Tibial artery (tissue), 4 donors: ENCODE results near the gene GALK2.

ENCODE experiments used
- DNase-seq, 2 donors: peaks; one replicate each; pipeline ENCODE4 v3.0.0-alpha.2; 2019
- H3K27ac ChIP-seq, 2 donors: fragments of 200-600 bp; sonication (generic) in 1 of 2; 1 replicate in 1 of 2; 2 replicates in 1 of 2; pipeline ENCODE4 v1.5.1; 2018 to 2019; ENCODE audit warnings: mild to moderate bottlenecking in 1 of 2
- H3K27me3 ChIP-seq, 2 donors: fragments of 200-600 bp; sonication (generic) in 1 of 2; one replicate each; pipeline versions ENCODE4 v1.5.1 to v1.6.0; 2016 to 2019
- H3K36me3 ChIP-seq, 3 donors: fragments of 200-600 bp; sonication (generic) in 2 of 3; one replicate each; pipeline ENCODE4 v1.5.1; 2016 to 2019; ENCODE audit warnings: mild to moderate bottlenecking in 2 of 3
- H3K4me1 ChIP-seq, 4 donors: fragments of 200-600 bp; sonication (generic) in 2 of 4; 1 replicate in 3 of 4; 2 replicates in 1 of 4; pipeline ENCODE4 v1.5.1; 2016 to 2019
- H3K4me3 ChIP-seq, 2 donors: fragments of 200-600 bp; sonication (generic) in 1 of 2; 1 replicate in 1 of 2; 2 replicates in 1 of 2; pipeline ENCODE4 v1.5.1; 2018 to 2019; ENCODE audit warnings: mild to moderate bottlenecking in 2 of 2
- H3K9me3 ChIP-seq, 3 donors: fragments of 200-600 bp; sonication (generic) in 1 of 3; one replicate each; pipeline ENCODE4 v1.5.1; 2016 to 2019
- intact Hi-C: fragments of 100-400 bp; cut with DNase I; formaldehyde crosslinking; loops from one replicate; pipeline ENCODE4 v1.15.0; 2023; ENCODE audit warnings: low total_unique reads
- TF ChIP-seq, protein P1 (sequence below), 2 experiments: fragments of 200-600 bp in 1 of 2; fragments of 450-650 bp in 1 of 2; IDR thresholded peaks; one replicate each; pipeline ENCODE4 v1.5.1; 2017 to 2019; ENCODE audit warnings: antibody characterized with exemption in 2 of 2, mild to moderate bottlenecking in 1 of 2, moderate library complexity in 1 of 2

Gene GALK2

DNA sequence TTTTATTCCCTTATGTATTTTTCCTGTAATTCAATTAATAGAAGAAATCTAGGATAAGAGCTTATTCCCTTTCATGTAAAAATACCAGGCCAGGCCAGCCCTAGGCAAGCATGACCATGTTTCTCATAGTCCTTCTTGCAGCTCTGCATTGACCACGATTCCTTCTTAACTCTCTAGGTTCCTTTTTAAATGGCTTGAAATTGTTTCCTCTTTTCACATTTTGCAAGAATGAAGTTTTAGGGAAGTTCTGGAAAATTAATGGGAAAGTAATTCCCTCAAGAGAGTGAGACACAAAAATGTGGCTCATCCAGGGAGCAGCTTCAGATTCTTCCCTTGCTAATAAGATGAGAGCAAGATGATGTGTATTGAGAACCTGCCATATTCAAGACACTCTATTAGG, 136.5 kb downstream of the GALK2 start:
- intact Hi-C loops = no loop called here
- Histone ChIP-seq H3K4me1 (no peaks in the 10 kb centered on the region), H3K36me3 (peaks cover 15 to 21% (median 21%) of the 10 kb centered on the region in 3 donors), H3K4me3 (no peak overlapping the region), H3K27me3 (no peaks in the 10 kb centered on the region), H3K27ac (no peak overlapping the region), H3K9me3 (no peaks in the 10 kb centered on the region)
- no peak for DNase-seq
- TF ChIP-seq, protein P1, sequence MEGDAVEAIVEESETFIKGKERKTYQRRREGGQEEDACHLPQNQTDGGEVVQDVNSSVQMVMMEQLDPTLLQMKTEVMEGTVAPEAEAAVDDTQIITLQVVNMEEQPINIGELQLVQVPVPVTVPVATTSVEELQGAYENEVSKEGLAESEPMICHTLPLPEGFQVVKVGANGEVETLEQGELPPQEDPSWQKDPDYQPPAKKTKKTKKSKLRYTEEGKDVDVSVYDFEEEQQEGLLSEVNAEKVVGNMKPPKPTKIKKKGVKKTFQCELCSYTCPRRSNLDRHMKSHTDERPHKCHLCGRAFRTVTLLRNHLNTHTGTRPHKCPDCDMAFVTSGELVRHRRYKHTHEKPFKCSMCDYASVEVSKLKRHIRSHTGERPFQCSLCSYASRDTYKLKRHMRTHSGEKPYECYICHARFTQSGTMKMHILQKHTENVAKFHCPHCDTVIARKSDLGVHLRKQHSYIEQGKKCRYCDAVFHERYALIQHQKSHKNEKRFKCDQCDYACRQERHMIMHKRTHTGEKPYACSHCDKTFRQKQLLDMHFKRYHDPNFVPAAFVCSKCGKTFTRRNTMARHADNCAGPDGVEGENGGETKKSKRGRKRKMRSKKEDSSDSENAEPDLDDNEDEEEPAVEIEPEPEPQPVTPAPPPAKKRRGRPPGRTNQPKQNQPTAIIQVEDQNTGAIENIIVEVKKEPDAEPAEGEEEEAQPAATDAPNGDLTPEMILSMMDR (IDR thresholded peaks at IDR 0.05) = no peak

DNA sequence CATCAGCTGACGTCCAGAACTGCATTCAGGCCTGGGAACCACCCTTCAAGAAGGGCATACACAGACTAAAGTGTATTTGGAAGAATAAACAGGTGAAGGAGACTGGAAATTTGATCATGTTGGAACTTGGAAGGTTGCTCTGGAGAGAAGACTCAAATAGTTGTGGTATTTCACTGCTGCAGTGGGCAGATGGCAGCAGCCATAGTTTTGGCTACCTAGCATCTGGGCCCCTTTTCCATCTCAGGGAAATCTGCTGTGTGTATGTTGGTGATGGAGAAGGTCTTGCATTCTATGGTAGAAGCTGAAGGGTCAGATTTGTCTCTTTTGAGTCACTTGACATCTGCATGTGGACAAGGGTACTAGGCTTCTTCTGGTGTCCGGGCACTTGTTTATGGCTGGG, 138.6 kb downstream of the GALK2 start:
- no peaks in the 10 kb centered on the region for H3K4me1 ChIP-seq
- no peaks in the 10 kb centered on the region for H3K9me3 ChIP-seq
- H3K27ac ChIP-seq = no peak overlapping the region
- intact Hi-C loops = no loop called here
- DNase-seq = no peak
- peaks cover 15 to 26% (median 17%) of the 10 kb centered on the region in 3 donors for H3K36me3 ChIP-seq
- TF ChIP-seq, protein P1 (IDR thresholded peaks at IDR 0.05) = no peak
- no peaks in the 10 kb centered on the region for H3K27me3 ChIP-seq
- no peak overlapping the region for H3K4me3 ChIP-seq

DNA sequence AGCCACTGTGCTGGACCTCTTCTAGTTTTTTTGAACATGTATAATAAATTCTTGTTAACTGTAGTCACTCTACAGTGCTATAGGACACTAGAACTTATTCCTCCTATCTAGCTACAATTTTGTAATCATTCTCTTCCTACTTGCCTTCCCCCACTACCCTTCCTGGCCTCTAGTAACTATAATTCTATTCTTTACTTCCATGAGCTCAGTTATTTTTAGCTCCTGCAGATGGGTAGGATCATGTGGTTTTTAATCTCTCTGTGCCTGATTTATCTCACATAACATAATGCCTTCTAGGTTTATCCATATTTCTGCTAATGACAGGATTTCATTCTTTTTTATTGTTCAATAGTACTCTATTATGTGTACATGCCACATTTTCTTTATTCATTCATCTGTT, 139.8 kb downstream of the GALK2 start:
- Histone ChIP-seq H3K4me3 (no peak overlapping the region), H3K27me3 (no peaks in the 10 kb centered on the region), H3K36me3 (peaks cover 5 to 16% (median 5%) of the 10 kb centered on the region in 3 donors), H3K4me1 (peaks cover 0 to 7% (median 2%) of the 10 kb centered on the region in 4 donors), H3K9me3 (no peaks in the 10 kb centered on the region), H3K27ac (no peak overlapping the region)
- TF ChIP-seq, protein P1 (IDR thresholded peaks at IDR 0.05) = no peak
- no peak for DNase-seq
- intact Hi-C loops = no loop called here

DNA sequence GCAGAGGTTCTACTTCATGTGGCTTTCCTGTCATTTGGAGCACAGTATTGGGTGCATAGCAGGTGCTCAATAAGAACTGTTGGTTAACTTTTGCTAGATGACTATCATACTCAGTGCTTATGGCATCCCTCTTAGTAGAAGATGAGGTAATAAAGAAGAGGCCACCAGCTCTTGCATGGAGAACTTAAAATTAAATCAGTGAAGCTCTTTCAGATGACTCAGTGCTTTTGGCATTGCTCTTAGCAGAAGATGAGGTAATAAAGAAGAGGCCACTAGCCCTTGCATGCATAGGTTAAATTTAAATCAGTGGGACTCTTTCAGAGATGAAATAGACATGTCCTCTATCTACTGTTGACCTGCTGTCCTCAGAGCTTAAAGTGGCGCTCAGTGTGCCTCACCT, 143.6 kb downstream of the GALK2 start:
- peaks cover 0 to 8% (median under 1%) of the 10 kb centered on the region in 3 donors for H3K36me3 ChIP-seq
- no peaks in the 10 kb centered on the region for H3K9me3 ChIP-seq
- no peaks in the 10 kb centered on the region for H3K27me3 ChIP-seq
- peaks cover 0 to 13% (median 3%) of the 10 kb centered on the region in 4 donors for H3K4me1 ChIP-seq
- DNase-seq = no peak
- TF ChIP-seq, protein P1 (IDR thresholded peaks at IDR 0.05) = no peak
- no peak overlapping the region for H3K27ac ChIP-seq
- H3K4me3 ChIP-seq = no peak overlapping the region
- intact Hi-C loops = no loop called here

DNA sequence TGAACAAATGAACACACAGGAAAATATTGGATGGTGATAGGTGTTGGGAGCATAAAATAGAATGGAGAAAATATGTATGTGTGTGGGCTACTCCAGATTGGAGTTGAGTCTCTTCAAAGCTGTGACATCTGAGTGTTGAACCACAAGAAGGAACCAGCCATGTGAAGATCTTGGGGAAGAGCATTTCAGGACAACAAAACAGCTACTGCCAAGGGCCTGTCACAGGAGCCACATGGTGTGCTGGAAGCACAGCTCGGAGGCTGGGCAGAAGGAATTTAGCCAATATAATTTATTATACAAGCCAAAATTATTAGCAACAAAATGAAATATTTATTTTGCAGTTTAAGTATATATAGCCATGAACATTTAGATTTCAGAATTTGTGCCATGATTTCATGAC, 144.7 kb downstream of the GALK2 start:
- H3K4me1 ChIP-seq = peaks cover 0 to 13% (median 3%) of the 10 kb centered on the region in 4 donors
- no peak for DNase-seq
- no peaks in the 10 kb centered on the region for H3K9me3 ChIP-seq
- H3K27me3 ChIP-seq = no peaks in the 10 kb centered on the region
- intact Hi-C loops = no loop called here
- H3K27ac ChIP-seq = no peak overlapping the region
- TF ChIP-seq, protein P1 (IDR thresholded peaks at IDR 0.05) = no peak
- H3K4me3 ChIP-seq = no peak overlapping the region
- H3K36me3 ChIP-seq = peaks cover 4 to 19% (median 11%) of the 10 kb centered on the region in 3 donors

DNA sequence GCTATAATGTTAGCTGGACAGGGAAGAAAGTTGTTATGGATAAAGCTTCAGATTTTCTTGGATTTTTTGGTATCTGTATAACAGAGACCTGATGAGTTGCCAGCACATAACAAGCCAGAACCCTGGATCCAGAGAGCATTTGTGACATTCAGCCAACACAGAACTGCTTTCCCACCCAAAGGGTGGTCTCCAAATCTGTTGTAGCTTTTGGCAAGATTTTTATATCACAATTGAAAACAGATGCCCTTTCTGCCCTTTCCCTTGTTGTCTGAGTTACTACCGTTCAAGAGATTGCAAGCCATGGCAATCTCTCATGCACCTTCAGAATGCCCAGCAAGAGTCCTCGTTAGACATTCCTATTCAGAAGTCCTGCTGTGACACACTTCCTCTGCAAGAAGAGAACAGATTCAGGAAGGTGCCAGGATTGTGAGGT, 145.4 kb downstream of the GALK2 start:
- TF ChIP-seq, protein P1 (IDR thresholded peaks at IDR 0.05) = no peak
- Histone ChIP-seq H3K36me3 (peaks cover 10 to 26% (median 18%) of the 10 kb centered on the region in 3 donors), H3K9me3 (no peaks in the 10 kb centered on the region), H3K4me1 (peaks cover 0 to 13% (median 3%) of the 10 kb centered on the region in 4 donors), H3K27me3 (no peaks in the 10 kb centered on the region), H3K27ac (no peak overlapping the region), H3K4me3 (no peak overlapping the region)
- intact Hi-C loops = no loop called here
- no peak for DNase-seq
